Hematopoietic multipotent progenitor cell treated with erythropoietin and hydrocortisone succinate and interleukin-3 and kit ligand, for 15 days (in vitro differentiated cells): Measurements from ENCODE around the gene FLNB.

Source experiments
- DNase-seq: peaks from one replicate; pipeline ENCODE4 v3.0.0-alpha.2; 2015; ENCODE audit warnings: low spot score

FLNB gene, protein sequence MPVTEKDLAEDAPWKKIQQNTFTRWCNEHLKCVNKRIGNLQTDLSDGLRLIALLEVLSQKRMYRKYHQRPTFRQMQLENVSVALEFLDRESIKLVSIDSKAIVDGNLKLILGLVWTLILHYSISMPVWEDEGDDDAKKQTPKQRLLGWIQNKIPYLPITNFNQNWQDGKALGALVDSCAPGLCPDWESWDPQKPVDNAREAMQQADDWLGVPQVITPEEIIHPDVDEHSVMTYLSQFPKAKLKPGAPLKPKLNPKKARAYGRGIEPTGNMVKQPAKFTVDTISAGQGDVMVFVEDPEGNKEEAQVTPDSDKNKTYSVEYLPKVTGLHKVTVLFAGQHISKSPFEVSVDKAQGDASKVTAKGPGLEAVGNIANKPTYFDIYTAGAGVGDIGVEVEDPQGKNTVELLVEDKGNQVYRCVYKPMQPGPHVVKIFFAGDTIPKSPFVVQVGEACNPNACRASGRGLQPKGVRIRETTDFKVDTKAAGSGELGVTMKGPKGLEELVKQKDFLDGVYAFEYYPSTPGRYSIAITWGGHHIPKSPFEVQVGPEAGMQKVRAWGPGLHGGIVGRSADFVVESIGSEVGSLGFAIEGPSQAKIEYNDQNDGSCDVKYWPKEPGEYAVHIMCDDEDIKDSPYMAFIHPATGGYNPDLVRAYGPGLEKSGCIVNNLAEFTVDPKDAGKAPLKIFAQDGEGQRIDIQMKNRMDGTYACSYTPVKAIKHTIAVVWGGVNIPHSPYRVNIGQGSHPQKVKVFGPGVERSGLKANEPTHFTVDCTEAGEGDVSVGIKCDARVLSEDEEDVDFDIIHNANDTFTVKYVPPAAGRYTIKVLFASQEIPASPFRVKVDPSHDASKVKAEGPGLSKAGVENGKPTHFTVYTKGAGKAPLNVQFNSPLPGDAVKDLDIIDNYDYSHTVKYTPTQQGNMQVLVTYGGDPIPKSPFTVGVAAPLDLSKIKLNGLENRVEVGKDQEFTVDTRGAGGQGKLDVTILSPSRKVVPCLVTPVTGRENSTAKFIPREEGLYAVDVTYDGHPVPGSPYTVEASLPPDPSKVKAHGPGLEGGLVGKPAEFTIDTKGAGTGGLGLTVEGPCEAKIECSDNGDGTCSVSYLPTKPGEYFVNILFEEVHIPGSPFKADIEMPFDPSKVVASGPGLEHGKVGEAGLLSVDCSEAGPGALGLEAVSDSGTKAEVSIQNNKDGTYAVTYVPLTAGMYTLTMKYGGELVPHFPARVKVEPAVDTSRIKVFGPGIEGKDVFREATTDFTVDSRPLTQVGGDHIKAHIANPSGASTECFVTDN (N-terminal part only)

GRCh38 chr3:58008141-58009025 is at the start of gene FLNB:
Gene FLNB (plus strand): TSS chr3:58008422. CDS start chr3:58008565, 143 bp downstream.
- peak; percentile 50 for DNase-seq

- no peak for DNase-seq
Measured at GRCh38 chr3:57958642-57959422, 49.4 kb upstream of the FLNB start.

DNA sequence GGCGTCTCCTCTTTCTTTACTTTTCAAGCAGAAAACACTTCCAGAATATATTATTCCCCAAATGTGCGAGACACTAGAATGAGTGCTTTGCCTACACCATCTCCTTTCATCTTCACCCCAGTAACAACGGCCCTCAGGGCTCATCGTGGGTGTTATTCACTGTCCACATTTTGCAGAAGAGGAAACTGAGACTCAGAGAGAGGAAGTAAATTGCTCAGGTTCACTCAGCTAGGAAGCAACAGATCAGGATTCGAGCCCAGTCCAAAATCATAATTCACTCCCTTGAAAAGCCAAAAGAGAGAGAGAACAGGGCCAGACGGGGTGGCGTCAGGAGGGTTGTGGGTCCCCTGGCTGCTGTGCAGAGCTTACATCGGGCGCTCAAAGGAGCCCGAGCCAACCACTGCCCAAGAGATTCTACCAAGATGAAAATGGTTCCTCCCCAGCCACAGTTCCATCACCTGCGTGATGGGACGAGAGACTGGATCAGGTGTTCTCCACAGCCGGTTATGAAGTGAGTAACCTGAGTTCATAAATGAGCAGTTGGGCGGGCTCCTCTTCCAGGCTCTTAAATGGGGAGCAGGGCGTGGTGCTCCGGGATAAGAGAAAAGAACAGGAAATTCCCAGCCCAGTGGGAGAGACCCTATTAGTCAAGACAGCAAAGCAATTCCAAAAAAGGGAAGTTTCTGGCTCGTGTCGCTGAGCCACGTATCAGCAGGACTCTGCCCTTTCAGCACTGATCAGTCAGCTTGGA is 48.6 kb upstream of the FLNB start:
- DNase-seq = no peak

DNA sequence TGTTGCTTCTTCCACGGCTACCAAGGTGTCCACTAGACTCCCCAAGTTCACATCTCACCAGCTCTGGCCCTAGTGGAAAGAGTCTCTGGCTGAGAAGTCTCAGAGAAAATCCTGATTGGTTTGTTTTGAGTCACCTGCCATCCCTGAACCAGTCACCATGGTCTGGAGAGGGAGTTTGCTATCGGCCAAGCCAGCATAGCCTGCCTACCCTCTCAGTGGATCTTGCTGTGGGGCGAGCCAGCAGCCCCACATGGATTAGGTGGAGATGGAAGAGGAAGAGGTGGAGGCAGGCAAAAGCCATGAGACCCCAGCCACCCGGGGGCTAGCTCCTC is 48.1 kb upstream of the FLNB start:
- DNase-seq = no peak

DNA sequence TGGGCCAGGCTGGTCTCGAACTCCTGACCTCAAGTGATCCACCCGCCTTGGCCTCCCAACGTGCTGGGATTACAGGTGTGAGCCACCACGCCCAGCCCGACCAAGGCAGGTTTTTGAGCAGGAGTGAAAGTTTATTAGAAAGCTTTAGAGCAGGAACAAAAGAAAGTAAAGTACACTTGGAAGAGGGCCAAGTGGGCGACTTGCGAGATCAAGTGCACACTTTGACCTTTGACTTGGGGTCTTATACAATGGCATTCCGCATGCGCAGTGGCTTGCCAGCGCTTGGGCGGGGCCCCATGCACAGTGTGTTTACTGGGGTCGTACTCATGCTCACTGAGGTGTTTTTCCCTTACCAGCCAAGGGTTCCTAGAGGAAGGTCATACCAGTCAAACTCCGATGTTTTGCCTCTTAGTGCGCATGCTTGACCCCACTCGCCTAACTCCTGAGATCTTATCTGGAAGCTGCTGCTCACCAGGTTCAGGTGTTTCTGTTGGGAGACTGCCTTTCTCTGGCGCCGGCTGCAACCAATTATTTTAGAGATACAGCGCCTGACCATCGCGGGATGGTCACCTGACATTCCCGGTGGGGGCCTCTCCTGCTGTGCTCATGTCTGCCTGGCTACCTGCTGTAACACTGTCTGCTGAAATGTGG is 46.9 kb upstream of the FLNB start:
- DNase-seq = no peak

DNA sequence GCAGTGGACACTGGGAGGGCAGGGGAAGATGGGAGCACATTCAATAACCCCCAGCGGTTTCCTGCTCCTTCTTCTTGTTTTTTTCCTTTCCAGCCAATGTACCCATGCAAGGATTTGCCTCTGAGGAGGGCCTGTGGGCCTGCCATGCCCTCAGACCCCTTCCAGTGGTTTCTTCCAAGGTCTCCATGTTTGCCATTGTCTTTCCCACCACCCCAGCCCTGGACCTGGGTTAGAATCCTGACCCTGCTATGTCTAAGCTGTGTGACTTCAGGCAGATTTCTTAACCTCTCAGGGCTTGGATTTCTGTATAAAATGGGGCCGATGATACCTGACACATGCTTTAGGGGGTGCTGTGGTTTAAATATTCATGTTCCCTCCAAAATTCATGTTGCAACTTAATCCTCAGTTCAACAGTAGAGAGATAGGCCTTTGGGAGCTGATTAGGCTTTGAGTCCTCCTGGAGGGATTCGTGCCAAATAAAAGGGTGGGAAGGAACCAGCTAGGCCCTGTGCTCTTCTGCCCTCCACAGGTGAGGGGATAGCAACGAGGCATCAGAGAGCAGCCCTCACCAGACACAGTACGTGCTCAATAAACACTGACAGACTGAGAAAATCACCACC is 46.3 kb upstream of the FLNB start:
- no peak for DNase-seq

DNA sequence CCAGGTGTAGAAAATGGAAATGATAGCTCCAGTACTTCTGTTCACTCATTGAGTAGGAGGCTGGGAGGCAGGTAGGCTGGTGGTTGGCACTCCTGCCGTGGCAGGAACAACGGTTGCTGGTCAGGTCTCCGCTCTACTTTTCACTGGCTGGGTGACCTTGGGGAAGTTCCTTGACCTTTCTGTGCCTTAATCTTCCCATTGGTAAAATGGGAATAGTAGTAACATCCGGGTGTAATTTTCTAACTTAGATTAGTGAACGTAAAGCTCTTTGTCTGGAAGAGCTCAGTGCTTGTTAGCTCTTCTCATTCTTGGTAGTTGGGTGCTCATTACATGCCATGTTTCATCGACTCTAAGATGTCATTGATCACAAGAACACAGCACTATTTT is 45.8 kb upstream of the FLNB start:
- no peak for DNase-seq

DNA sequence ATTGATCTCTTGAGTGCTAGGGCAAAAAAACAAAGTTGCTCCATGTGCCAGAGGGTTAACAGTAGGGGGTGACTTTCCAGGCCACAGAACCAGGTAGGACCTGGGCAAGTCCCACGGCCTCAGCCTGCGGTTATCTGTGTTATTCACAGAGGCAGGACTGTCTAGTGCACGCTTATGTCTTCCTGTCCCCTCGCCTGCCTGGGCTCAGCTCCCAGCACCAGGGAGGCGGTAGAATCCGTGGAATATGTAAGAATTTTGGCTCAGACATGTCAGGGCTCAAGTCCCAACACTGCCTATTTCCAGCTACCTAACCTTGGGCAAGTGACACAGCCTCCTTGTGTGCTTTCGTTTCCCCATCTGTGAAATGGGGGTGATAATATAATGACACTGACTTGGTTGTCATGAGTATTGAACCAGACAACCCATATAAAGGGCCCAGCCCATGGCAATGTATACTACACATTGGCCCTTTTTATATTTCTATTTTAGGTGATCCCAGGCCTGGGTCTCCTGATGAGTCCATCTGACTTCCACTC is 44.3 kb upstream of the FLNB start:
- no peak for DNase-seq

DNA sequence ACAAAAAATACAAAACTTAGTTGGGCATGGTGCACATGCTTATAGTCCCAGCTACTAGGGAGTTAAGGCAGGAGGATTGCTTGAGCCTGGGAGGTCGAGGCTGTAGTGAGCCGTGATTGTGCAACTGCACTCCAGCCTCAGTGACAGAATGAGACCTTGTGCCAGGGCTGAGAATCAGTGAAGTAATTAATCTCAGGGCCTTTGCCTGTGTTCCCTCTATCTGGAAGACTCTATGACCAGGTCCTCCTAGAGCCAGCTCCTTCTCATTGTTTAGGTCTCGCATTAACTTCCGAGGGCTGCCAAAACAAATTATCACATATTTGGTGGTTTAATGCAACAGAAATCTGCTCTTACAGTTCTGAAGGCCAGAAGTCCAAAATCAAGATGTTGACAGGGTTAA is 41.4 kb upstream of the FLNB start:
- no peak for DNase-seq

- DNase-seq = no peak
Measured at GRCh38 chr3:57967590-57967989, 40.6 kb upstream of the FLNB start.

DNA sequence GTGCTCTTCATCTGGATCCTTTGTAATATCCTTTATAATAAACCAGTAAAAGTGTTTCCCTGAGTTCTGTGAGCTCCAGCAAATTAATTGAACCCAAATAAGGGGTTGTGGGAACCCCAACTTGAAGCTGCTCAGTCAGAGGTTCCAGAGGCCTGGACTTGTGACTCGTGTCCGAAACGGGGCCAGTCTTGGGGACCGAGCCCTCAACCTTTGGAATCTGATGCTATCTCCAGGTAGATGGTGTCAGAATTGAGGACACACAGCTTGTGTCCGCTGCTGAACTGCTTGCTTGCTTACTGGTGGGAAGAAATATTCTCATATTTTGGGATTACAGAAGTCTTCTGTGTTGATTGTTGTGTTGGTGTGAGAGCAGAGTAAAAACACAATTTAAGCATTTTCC is 39.7 kb upstream of the FLNB start:
- DNase-seq = no peak

DNA sequence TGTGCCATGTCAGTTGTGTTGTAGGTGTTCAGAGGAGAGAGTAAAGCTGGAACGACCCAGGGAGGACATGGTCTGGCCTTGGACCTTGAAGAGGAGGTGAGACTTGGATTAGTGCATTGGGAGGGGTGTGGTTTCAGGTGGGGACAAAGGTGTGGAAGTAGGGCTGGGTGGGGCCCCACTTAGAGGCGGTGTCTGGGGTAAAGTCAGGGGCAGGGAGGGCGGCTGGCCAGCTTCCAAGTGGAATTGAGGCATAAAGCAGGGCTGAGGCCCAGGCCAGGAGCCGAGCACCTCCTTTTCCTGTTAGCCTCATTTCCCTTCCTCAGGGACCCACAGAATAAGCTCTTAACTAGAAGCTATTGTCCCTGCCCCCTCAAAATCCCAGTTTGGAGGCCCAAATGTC is 36.2 kb upstream of the FLNB start:
- no peak for DNase-seq

DNA sequence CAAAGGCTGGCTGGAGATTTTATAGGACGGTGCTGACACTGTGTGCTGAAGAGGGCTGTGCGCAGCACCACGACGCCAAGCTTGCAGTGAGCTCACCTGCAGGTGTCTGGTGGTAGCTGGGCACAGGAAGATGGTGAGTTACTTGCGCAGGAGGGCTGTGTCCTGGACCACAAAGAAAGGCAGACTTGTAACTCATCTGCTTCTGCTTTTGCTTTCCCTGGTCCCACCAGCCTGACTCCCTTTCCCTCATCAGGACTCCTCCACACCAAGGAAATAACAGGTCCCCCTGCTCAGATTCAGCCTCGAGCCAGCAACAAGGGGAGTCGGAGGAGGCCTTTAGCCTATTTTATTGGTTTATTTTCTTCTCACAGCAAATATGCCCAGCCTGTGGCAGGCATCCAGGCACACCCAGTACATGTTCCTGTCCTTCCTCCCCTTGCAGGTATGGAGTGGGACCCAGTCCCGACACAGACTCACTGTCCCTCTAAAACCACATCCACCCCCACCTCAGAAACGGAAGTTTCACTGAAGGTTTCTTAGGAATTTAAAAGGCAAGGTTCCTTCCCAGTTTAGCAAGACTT is 35.6 kb upstream of the FLNB start:
- DNase-seq = no peak

GRCh38 chr3:57973715-57974477 is 34.3 kb upstream of the FLNB start:
- DNase-seq = no peak

DNA sequence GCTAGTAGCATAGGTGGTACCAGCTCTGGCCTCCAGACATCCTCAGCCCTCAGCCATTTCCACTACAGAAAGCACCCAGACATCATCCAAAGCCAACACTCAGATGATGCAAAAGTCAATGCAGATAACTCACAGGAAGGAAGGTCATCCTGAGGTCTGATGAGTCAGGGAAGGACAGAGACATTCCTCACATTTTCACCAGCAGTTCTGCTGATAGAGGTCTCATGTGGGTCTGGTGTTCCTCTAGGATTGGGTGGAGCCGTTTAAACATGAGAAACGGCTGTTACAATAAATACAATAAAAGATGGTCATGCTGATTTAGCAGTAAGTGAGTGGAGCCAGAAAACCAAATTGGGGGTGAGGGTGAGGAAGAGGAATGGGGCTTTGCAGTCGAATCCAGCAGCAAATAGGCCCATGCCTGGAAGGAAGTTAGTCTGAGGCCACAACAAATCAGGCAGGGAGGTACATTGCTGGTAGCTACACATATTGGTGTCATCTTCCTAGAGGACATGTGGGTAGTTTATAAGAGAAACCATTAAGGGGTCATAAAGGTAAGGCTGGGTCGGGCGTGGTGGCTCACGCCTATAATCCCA is 33.3 kb upstream of the FLNB start:
- DNase-seq = no peak

DNA sequence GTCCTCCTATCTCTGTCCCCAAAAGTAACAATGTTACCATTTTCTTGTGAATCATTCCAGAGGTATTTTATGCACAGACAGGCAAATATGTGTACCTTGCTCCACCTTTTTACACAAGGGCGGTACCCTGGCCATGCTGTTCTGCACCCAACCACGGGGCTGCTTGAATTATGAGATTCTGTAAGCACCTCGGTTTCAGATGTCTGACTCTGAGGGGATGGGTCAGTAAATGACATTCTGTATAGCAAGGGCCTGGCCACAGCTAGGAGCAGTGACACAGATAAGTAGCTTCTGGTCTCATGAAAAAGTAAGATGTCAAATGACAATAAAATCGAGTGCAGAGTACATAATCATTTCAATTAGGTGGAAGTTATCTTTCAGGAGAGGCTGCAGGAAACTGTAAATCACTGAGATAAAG is 30.4 kb upstream of the FLNB start:
- DNase-seq = no peak

GRCh38 chr3:57978316-57978715 is 29.9 kb upstream of the FLNB start:
- DNase-seq = no peak
